B cell (primary cell): ENCODE measurements around the gene ZNF385D. TPM values are rescaled to one million over a fixed set of nuclear protein-coding genes. Genes with fewer than 3 reads are reported as not detected.

Experiments used
- ATAC-seq: fragments of 200-7000 bp; cut with Tn5 transposase; one replicate; pipeline ENCODE4 v1.10.0; 2021; ENCODE audit warnings: low read depth, mild to moderate bottlenecking, moderate number of reproducible peaks, moderate library complexity
- CTCF ChIA-PET: fragments of 350-600 bp; sonication (Branson Sonifier 250); formaldehyde crosslinking; loops from one replicate; lab custom pipeline; 2021; ENCODE audit warnings: antibody characterized with exemption, inconsistent platforms; lab: Charles Lee
- POLR2A ChIA-PET: fragments of 350-600 bp; sonication (Branson Sonifier 250); formaldehyde crosslinking; loops from one replicate; lab custom pipeline; 2021; ENCODE audit warnings: antibody characterized with exemption; lab: Charles Lee
- DNase-seq: peaks from one replicate; pipeline ENCODE4 v3.0.0; 2013
- H2AFZ ChIP-seq: 2 replicates; pipeline ENCODE4 v1.6.1; 2012; ENCODE audit warnings: mild to moderate bottlenecking, low read depth, low read length; ENCODE audit not compliant: insufficient read depth, poor library complexity, severe bottlenecking
- H3K27ac ChIP-seq, 2 donors: 1 replicate in 1 of 2; 2 replicates in 1 of 2; pipeline ENCODE4 v1.5.1; 2012 to 2013; ENCODE audit warnings: low read length in 2 of 2, mild to moderate bottlenecking in 2 of 2, moderate library complexity in 1 of 2
- H3K27me3 ChIP-seq, 4 experiments: fragments of 200-600 bp in 1 of 4; sonication (generic) in 1 of 4; replicated peaks in 1 of 4; 1 replicate in 2 of 4; 2 replicates in 2 of 4; pipeline versions ENCODE4 v1.6.1 to v1.7.0; 2013 to 2016; ENCODE audit warnings: low read length in 3 of 4, mild to moderate bottlenecking in 2 of 4, mixed read lengths in 1 of 4, moderate library complexity in 1 of 4; ENCODE audit not compliant: insufficient read depth in 4 of 4, control insufficient read depth in 3 of 4; ENCODE audit errors: control extremely low read depth in 1 of 4
- H3K36me3 ChIP-seq, 2 experiments: replicated peaks in 1 of 2; 1 replicate in 1 of 2; 2 replicates in 1 of 2; pipeline versions ENCODE4 v1.6.1 to v1.7.1; 2013; ENCODE audit warnings: low read length in 1 of 2; ENCODE audit not compliant: insufficient read depth in 2 of 2, control insufficient read depth in 1 of 2; ENCODE audit errors: control extremely low read depth in 1 of 2, extremely low read depth in 1 of 2
- H3K4me1 ChIP-seq, 2 donors: fragments of 200-600 bp in 1 of 2; sonication (generic) in 1 of 2; 1 replicate in 1 of 2; 2 replicates in 1 of 2; pipeline versions ENCODE4 v1.5.1 to v1.6.1; 2013 to 2017; ENCODE audit warnings: low read length in 2 of 2; ENCODE audit not compliant: control insufficient read depth in 2 of 2, insufficient read depth in 2 of 2
- H3K4me2 ChIP-seq: replicated peaks from 2 replicates; pipeline ENCODE3; 2012; ENCODE audit warnings: mild to moderate bottlenecking, low read depth, low read length; ENCODE audit not compliant: poor library complexity, severe bottlenecking
- H3K4me3 ChIP-seq, 5 experiments: fragments of 200-600 bp in 1 of 5; sonication (generic) in 1 of 5; 1 replicate in 3 of 5; 2 replicates in 2 of 5; pipeline versions ENCODE4 v1.5.1 to v1.7.0; 2011 to 2016; ENCODE audit warnings: low read length in 4 of 5, mild to moderate bottlenecking in 4 of 5, low read depth in 2 of 5, control low read depth in 1 of 5, moderate library complexity in 1 of 5; ENCODE audit not compliant: insufficient read depth in 1 of 5; ENCODE audit errors: control extremely low read depth in 1 of 5, extremely low read depth in 1 of 5
- H3K79me2 ChIP-seq: fragments of 200-600 bp; sonication (generic); one replicate; pipeline ENCODE4 v1.6.0; 2016; ENCODE audit warnings: low read length; ENCODE audit not compliant: control insufficient read depth, insufficient read depth
- H3K9ac ChIP-seq: fragments of 200-600 bp; sonication (generic); 2 replicates; pipeline ENCODE4 v1.6.1; 2017; ENCODE audit warnings: mild to moderate bottlenecking, low read length, moderate library complexity
- H3K9me3 ChIP-seq, 3 donors: one replicate each; pipeline versions ENCODE4 v1.6.1 to v1.7.1; 2013; ENCODE audit warnings: low read length in 2 of 3; ENCODE audit not compliant: control insufficient read depth in 2 of 3, insufficient read depth in 1 of 3; ENCODE audit errors: control extremely low read depth in 1 of 3
- H4K20me1 ChIP-seq: 2 replicates; pipeline ENCODE4 v1.6.0; 2012; ENCODE audit warnings: mild to moderate bottlenecking, low read length; ENCODE audit not compliant: insufficient read depth, control insufficient read depth, poor library complexity, severe bottlenecking
- H3K27ac Mint-ChIP-seq: one replicate; pipeline ENCODE4 v1.8.0; 2021; ENCODE audit warnings: mixed read lengths
- H3K27me3 Mint-ChIP-seq: one replicate; pipeline ENCODE4 v1.8.0; 2021; ENCODE audit warnings: mixed read lengths
- H3K4me1 Mint-ChIP-seq: one replicate; pipeline ENCODE4 v1.8.0; 2021; ENCODE audit warnings: mixed read lengths
- H3K4me3 Mint-ChIP-seq: one replicate; pipeline ENCODE4 v1.8.0; 2021; ENCODE audit warnings: mixed read lengths
- H3K9me3 Mint-ChIP-seq: one replicate; pipeline ENCODE4 v1.8.0; 2022; ENCODE audit warnings: mixed read lengths; ENCODE audit not compliant: insufficient read depth
- EZH2 ChIP-seq: IDR thresholded peaks from 2 replicates; pipeline ENCODE4 v1.6.1; 2012; ENCODE audit warnings: borderline replicate concordance, low read depth, mild to moderate bottlenecking, moderate library complexity, low read length; ENCODE audit not compliant: insufficient read depth, poor library complexity, severe bottlenecking
- WGBS: methylation state at CpG from one replicate; pipeline ENCODE4 v1.1.5; 2013; ENCODE audit warnings: missing lambda C conversion rate; ENCODE audit not compliant: insufficient coverage; 5-methylcytosine and 5-hydroxymethylcytosine counted together
- intact Hi-C: fragments of 100-400 bp; cut with micrococcal nuclease; formaldehyde crosslinking; loops from one replicate; pipeline ENCODE4 v1.10.0; 2022
- polyA plus RNA-seq: library from polyadenylated mRNA; depleted of rRNA; stranded (reverse); fragments of >200 nt; gene quantifications from 2 replicates; pipeline ENCODE4 v1.2.3, GENCODE V29; 2012
- total RNA-seq, 2 donors: library from RNA; stranded (reverse); fragments of 120-200 nt in 1 of 2; gene quantifications; 1 replicate in 1 of 2; 2 replicates in 1 of 2; pipeline versions ENCODE4 v1.2.3 to v1.2.4, GENCODE V29; 2013 to 2022
- TF ChIP-seq, protein P1 (sequence below): fragments of 200-600 bp; IDR thresholded peaks from one replicate; pipeline ENCODE4 v1.8.0; 2022; ENCODE audit warnings: antibody characterized with exemption, mild to moderate bottlenecking

The ZNF385D gene
- total and polyA plus RNA-seq, 2 donors (not counting 1 experiment from before 2014, with no cell fraction given) = not detected

DNA sequence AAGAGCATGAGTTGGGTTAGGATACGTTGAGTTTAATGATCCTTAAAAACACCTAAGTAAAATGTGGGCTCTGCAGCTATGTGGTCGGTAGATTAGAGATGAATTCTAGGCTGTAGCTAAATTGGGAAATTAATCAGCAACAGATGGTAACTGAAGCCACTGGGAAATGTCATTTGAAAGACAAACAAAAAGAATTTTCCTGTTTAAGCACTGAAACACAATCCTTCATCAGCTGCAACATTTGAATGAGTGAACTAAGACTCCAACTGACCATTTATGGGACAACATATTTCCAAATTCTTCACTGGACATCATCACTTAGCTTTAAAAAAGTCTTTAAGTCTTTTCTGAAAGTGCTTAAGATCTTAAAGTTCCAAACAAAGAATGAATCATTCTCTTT is 226.9 kb downstream of the ZNF385D start:
- intact Hi-C loops = no loop called here
- CTCF ChIA-PET = no interaction called here
- Mint-ChIP-seq H3K27ac (no peak overlapping the region), H3K27me3 (no peaks in the 10 kb centered on the region), H3K4me1 (no peaks in the 10 kb centered on the region), H3K9me3 (no peaks in the 10 kb centered on the region), H3K4me3 (no peak overlapping the region)
- H3K9me3 ChIP-seq = no peaks in the 10 kb centered on the region
- no peak overlapping the region for H2AFZ ChIP-seq
- H3K36me3 ChIP-seq = no peaks in the 10 kb centered on the region
- TF ChIP-seq EZH2 = no peak
- TF ChIP-seq, protein P1, sequence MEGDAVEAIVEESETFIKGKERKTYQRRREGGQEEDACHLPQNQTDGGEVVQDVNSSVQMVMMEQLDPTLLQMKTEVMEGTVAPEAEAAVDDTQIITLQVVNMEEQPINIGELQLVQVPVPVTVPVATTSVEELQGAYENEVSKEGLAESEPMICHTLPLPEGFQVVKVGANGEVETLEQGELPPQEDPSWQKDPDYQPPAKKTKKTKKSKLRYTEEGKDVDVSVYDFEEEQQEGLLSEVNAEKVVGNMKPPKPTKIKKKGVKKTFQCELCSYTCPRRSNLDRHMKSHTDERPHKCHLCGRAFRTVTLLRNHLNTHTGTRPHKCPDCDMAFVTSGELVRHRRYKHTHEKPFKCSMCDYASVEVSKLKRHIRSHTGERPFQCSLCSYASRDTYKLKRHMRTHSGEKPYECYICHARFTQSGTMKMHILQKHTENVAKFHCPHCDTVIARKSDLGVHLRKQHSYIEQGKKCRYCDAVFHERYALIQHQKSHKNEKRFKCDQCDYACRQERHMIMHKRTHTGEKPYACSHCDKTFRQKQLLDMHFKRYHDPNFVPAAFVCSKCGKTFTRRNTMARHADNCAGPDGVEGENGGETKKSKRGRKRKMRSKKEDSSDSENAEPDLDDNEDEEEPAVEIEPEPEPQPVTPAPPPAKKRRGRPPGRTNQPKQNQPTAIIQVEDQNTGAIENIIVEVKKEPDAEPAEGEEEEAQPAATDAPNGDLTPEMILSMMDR = no peak
- H3K4me1 ChIP-seq = no peaks in the 10 kb centered on the region
- WGBS = 67% methylated on average over 1 of the region's 2 CpGs
- POLR2A ChIA-PET = no interaction called here
- no peak overlapping the region for H3K9ac ChIP-seq
- no peaks in the 10 kb centered on the region for H4K20me1 ChIP-seq
- no peaks in the 10 kb centered on the region for H3K79me2 ChIP-seq
- H3K27ac ChIP-seq = no peak overlapping the region
- no peak overlapping the region for H3K4me3 ChIP-seq
- DNase-seq = no peak
- no peaks in the 10 kb centered on the region for H3K27me3 ChIP-seq
- ATAC-seq = no peak
- no peak overlapping the region for H3K4me2 ChIP-seq

DNA sequence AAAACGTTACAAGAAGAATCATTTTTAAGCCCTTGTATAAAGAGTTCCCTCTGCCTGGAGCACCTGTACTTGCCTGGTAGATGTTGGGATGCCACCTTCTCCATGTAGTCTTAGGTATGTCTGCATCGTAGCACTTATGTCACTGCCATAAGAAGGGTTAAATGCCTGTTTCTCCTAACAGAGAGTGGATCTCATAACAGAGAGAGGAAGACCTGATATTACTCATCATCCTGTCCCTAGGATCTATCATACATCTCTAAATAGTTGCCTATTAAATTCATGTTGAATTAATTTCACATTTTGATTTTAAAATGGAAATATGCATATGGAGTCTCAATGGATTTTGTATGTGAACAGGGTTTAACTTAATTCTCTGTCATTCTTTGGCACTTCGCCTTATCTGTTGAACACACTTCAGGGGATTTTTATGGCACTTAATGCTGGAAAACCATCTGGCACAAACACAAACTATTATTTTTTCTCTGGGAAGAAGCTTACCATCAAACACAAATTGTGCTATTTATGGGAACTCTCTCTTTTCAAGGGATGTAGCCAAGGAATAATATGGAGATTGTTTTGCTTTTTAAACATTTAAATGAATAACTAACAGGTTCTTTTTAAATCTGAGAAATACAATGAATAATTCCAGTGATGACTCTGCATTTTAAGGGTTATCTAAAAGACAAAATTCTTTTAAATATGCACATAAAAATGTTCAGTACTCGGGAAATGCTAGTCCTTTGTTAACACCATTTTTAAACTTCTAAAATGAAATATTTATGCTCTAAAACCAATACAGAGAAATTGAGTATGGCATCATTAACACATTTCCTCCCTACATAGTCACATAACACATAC is 230.7 kb downstream of the ZNF385D start:
- ATAC-seq = no peak
- H3K9me3 Mint-ChIP-seq = no peaks in the 10 kb centered on the region
- H3K9me3 ChIP-seq = no peaks in the 10 kb centered on the region
- DNase-seq = no peak
- WGBS = no CpG with 5 or more reads among the region's 4 CpGs
- no peak overlapping the region for H3K4me2 ChIP-seq
- no peaks in the 10 kb centered on the region for H3K36me3 ChIP-seq
- no peaks in the 10 kb centered on the region for H4K20me1 ChIP-seq
- H3K27ac Mint-ChIP-seq = no peak overlapping the region
- H3K27ac ChIP-seq = no peak overlapping the region
- ChIA-PET POLR2A (no interaction called here), CTCF (no interaction called here)
- H2AFZ ChIP-seq = no peak overlapping the region
- H3K4me3 Mint-ChIP-seq = no peak overlapping the region
- H3K4me3 ChIP-seq = no peak overlapping the region
- H3K9ac ChIP-seq = no peak overlapping the region
- no peaks in the 10 kb centered on the region for H3K4me1 Mint-ChIP-seq
- no peaks in the 10 kb centered on the region for H3K27me3 Mint-ChIP-seq
- intact Hi-C loops = no loop called here
- TF ChIP-seq EZH2 = no peak
- TF ChIP-seq, protein P1 = no peak
- no peaks in the 10 kb centered on the region for H3K4me1 ChIP-seq
- H3K79me2 ChIP-seq = no peaks in the 10 kb centered on the region
- H3K27me3 ChIP-seq = no peaks in the 10 kb centered on the region
